Stimulated activated naive CD8-positive, alpha-beta T cell treated with anti-CD3 and anti-CD28 coated beads, Interleukin-15, Interleukin-2, amounts not matched to agents 100 U/mL and 50 U/mL, for 24 hours (primary cell): ENCODE data around the gene ARHGAP30.
A peak's percentile ranks its signal among the peaks of the same experiment; 100 is the strongest.

Source experiments
- ATAC-seq: fragments of 150-1000 bp; cut with Tn5 transposase; one replicate; pipeline ENCODE4 v1.10.0; 2021
- DNase-seq: peaks from one replicate; pipeline ENCODE4 v3.0.0; 2021

ARHGAP30 gene

DNA sequence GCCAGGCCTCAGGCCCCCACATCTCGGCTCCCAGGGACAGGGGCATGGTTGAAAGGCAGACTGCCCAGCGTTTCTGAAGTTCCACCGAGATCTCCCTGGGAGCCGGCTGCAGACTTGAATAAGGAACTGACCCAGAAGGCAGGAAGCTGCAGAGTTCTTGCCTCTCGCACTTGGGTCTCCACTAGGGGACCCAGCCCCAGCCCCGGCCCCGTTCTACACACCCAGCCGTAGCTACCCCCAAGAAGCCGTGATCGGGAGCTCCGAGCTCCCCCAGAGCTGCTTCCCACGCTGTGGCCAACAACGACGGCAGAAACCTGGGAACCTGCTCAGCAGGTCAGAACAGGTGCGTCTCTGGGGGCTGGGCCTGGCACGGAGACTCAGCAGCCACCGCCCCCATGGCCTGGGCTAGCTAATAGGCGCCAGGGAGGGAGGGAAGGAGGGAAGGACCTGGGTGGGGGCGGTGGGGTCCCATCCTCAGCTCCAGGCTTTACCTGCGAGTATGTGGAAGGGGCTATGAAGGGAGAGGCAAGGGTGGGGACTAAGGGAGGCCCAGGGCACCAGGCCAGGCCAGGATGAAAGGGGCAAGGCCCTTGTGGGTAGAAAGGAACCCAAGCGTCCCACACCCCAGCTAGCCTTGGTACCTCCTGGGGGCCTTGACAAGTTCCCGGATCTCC lies 19.7 kb upstream of the ARHGAP30 start, which contains the start of gene NECTIN4:
Gene NECTIN4 (minus strand): TSS at position 308 of the 674 bp plus-strand sequence. CDS start 262 bp downstream, at position 46.
- ATAC-seq: no peak

GRCh38 chr1:161088587-161089110 lies 19.0 kb upstream of the ARHGAP30 start:
- DNase-seq (no peak), ATAC-seq (no peak)

More for the DNA sequence above, 19.7 kb upstream of the ARHGAP30 start, which contains the start of gene NECTIN4:
- DNase-seq: no peak

DNA sequence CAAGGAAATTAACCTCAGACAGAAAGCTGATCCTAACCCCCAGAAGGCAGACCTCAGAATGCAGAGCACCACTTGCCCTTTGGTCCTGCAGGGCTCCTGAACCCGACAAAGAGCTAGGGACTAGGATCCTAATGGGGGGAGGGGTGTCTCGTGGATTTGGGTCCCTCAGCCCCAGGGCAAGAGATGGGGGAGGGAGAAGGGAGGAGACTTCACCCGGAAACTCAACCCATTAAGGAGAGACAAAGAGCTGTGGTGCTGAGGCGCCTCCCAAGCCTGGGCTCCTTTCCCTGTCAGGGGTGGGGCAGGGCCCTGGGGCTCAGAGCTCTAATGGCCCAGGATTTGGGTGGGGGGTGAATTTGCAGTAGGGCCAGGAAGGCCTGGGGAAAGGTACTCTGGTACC lies 16.8 kb upstream of the ARHGAP30 start:
- DNase-seq (no peak), ATAC-seq (no peak)

GRCh38 chr1:161085165-161085564 lies 15.5 kb upstream of the ARHGAP30 start:
- DNase-seq: no peak
- ATAC-seq: no peak

DNA sequence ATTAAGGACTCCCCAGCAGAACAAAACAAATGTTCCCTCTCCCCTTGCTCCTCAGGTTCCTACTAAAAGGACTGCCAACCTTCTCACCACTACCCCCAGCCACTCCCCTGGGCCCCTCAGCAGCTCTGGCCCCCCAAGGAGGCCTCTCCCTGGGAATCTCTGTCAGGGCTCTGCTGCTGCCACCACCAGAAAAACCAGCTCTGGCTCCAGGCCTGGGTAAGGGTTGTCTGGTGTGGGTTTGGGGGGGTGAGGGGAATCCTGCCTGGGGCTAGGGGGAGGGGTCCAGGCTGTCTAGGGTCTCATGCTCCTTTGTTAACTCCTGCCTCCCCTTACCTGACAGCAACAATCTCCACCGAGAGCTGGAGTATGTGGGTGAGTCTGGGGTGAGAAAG lies 14.9 kb upstream of the ARHGAP30 start:
- DNase-seq: no peak

GRCh38 chr1:161083748-161084596 lies 14.3 kb upstream of the ARHGAP30 start:
- no peak for ATAC-seq

More for the DNA sequence above, 14.9 kb upstream of the ARHGAP30 start:
- no peak for ATAC-seq

GRCh38 chr1:161082996-161083747 lies 13.5 kb upstream of the ARHGAP30 start:
- DNase-seq (no peak), ATAC-seq (peak; percentile 37)

More at GRCh38 chr1:161083748-161084596, 14.3 kb upstream of the ARHGAP30 start:
- DNase-seq: no peak

DNA sequence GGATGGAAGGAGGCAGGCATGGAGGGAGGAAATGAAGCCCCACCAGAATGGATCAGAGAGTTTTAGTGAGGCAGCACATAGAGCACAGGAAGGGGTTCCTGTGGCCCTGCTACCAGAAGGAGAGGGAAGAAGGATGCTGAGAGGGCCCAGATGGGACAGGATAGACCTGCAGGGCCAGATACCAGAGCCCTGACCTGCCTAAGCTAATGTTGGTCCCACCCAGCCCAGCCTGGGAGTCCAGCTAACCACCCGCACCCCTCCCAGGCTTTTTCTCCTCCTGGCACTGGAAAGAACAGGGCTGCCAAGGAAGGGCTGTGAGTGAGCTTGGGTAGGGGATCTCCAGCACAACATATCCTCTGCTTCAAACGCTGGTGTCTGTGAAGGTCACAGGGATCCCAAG lies 12.8 kb upstream of the ARHGAP30 start:
- ATAC-seq: no peak

DNA sequence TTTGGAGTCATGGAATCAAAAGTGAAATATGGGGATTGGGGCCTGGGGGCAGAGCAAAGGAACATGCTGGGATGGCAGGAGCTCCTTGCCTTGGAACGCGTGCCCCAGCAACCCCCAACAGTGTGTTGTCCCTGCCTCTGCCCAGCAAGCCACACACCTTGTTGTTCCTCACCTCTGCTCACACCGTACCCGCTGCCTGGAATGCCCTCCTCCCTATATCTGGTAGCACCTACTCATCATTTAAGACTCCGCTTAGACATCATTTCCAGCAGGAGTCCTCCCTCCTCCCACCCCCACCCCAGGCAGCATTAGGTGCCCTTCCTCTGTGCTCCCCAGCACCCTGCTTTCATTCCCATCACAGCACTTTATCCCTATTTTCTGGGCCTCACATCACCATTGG lies 11.8 kb upstream of the ARHGAP30 start:
- DNase-seq (no peak), ATAC-seq (no peak)

More for the DNA sequence above, 12.8 kb upstream of the ARHGAP30 start:
- DNase-seq: no peak

DNA sequence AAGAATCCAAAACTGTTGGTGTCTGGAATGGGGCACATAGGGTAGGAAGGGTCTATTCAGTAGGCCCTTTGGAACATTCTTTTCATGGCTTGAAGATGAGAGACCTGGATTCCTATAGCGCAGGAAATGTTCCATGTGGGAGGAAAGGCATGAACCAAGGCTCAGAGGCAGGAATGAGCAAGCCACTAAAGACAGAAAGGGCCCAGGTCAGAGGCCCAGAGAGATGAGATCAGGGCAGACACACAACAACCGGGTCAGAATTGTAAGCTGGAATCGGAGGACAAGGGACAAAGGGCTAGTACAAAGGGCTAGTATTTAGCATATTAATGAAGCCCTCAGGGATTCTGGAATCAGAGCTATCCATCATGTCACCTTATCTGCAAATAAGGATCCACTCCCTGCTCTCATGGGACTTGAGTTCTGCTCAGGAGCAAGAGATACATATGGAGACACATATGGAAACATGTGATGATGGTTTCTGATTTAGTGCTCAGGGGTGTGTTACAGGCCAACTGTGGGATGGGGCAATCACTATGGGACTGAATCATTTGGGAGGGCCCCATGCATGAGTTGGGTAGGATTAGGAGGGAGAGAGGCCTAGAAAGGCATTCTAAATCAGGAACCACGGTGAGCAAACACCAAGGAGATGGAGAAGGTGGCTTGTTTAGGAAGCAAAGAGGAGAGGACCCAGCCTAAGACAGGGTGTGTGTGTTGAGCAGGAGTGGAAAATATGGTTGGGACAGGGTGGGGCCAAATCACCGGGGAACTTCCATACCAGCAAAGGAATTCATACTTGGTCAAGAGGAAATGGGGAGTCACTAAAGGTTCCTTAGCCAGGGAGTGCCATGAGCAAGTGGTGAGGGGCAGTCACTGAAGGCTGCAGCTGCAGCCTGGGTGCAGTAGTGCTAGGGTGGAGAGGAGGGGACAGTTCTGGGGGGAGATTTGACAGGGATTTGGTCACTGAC lies 11.0 kb upstream of the ARHGAP30 start:
- DNase-seq (no peak), ATAC-seq (peak; percentile 12)

DNA sequence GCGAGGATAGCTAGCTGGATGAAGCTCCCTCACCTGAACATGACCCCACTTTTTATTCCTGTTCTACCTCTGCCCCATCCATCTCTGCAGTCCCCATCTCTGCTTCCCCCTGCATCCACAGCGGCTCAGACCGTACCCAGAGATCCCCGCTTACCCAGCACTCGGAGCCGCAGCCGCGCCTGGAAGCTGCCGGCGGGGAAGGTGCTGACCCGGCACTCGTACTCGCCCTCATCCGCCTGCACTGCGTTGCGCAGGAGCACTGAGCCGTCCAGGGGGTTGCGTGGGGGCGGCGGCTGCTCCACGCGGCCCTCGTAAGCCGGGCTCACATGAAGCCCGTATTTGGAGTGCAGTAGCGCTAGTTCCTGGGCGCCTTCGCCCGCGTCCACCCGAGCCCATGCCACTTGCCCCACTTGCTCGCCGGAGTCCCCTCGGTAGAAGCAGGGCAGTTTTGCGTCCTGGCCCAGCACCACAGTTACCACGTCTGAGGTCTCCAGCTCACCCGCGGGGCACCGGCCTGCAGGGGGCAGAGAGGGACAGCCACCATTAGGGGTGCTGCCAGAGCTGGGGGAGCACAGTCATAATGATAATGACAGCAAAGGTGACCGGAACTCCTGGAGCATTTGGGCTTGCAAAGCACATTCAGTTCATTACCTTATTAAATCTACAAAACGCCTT lies 9.9 kb upstream of the ARHGAP30 start:
- DNase-seq: no peak
- no peak for ATAC-seq

- DNase-seq (no peak), ATAC-seq (no peak)
Measured at GRCh38 chr1:161077426-161077825, 7.7 kb upstream of the ARHGAP30 start.

- ATAC-seq (no peak), DNase-seq (no peak)
Measured at GRCh38 chr1:161076410-161076809, 6.7 kb upstream of the ARHGAP30 start.

- DNase-seq (no peak), ATAC-seq (no peak)
Measured at GRCh38 chr1:161074676-161075368, 5.1 kb upstream of the ARHGAP30 start.

DNA sequence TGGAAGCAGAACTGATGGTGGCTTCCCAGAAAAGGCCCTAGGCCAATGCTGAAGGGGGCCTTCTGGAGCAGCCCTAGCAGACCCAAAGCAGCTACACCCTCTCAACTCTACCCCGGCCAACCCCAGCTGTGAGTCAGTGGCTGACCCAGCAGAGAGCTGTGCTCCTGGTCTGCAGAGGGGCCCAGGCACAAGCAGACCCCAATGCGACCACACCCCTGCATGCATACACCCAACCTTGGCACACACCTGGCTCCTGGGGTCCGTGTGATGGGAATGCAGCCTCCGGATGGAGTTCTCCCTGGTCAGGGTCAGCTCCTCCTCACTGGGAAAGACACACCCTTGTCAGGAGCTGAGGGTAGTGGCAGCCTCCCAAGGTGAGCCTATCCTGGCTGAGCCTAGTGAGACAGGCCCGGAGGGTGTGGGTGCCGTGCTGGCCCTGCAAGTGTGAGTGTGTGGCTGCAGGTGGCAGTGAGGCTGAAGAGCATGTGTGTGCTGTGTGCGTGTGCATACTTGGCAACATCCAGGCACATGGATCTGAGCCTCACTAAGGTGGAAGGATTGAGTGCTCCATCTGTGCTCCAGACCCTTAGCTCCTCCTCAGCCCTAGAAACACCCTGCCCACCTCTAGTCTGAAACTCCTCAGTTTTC lies 3.9 kb upstream of the ARHGAP30 start:
- ATAC-seq (no peak), DNase-seq (no peak)

- no peak for DNase-seq
- ATAC-seq: no peak
Measured at GRCh38 chr1:161072751-161073449, 3.2 kb upstream of the ARHGAP30 start.

DNA sequence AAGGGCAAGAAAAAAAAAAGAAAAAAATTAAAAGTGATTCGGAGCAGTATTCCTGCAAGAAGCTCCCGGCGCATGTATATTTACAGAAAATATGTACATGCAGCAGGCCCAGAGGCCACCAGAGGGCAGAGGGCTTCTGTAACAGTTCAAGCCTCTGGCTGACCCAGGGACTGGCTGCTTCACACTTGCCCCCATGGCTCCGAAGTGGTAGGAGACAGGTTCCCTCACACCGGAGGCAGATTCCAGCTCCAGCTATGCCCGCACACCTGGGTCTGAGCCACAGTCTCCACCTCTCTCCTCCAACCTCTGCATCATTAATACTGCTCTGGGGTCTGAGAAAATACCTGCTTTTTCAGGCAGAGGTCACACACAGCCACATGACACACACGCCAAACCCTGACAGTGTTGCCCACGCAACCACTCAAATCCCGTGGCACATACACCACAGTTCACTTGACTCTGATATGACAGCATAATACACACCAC lies 2.2 kb upstream of the ARHGAP30 start:
- ATAC-seq: no peak
- peak; percentile 66 for DNase-seq

DNA sequence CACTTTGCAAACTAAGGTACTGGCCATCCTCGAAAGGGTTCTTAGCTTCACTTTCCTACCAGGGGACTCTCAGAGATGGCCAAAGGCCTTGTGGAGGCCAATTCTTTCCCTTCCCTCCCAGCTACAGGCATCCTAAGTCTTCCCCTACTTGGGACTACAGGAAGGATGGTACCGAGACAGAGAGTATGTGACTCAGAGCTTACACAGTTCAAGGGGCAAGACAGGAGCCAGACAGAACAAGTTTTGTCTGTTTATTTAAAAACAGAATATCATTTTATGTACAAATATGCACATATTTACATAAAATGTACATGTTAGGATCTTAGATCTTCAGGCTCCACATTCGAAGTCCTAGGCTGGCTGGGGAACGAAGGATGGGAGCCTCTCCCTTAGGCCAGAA lies 1.1 kb upstream of the ARHGAP30 start:
- ATAC-seq (no peak), DNase-seq (no peak)

GRCh38 chr1:161069241-161069640 lies 450 bp downstream of the ARHGAP30 start:
- ATAC-seq: no peak
- DNase-seq: peak; percentile 27
